ENCODE results near the gene MAP3K19.
"Not testable (repeated sequence)": the region's sequence is repeated elsewhere in the genome, so short reads cannot be mapped to it uniquely, and the experiment has no call there.

Gene MAP3K19

DNA sequence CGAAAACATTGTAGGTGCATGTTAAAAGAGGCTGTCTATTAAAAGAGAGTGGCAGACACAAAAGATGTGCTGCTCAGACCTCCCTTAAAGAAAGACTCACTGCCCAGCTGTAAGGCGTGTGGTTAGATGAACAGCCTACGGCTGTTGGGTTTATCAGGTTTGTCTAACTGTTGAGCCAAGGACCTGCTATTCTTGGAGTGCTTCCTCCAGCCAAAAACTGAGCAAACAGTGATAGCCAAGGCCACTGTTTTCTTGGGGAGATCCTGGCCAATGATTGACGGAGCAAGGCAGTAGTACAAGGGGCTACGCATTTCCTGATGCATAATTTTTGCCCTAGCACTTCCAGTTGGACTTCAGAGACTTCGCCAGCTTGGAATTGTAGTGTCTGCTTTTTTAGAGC is 3.4 kb upstream of the MAP3K19 start:
- no peak for DNase-seq

DNA sequence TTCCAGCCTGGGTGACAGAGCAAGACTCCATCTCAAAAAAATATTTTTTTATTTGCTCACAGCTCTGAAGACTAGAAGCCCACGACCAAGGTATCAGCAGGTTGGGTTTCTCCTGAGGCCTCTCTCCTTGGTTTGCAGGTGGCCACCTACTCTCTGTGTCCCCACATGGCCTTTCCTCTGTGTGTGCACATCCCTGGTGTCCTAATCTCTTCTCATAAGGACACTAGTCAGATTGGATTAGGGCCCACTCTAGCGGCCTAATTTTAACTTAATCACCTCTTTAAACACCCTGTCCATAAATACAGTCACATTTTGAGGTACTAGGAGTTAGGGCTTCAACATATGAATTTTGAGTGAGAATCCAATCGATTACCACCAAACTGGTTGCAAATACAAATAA is 2.9 kb upstream of the MAP3K19 start:
- no peak for DNase-seq

DNA sequence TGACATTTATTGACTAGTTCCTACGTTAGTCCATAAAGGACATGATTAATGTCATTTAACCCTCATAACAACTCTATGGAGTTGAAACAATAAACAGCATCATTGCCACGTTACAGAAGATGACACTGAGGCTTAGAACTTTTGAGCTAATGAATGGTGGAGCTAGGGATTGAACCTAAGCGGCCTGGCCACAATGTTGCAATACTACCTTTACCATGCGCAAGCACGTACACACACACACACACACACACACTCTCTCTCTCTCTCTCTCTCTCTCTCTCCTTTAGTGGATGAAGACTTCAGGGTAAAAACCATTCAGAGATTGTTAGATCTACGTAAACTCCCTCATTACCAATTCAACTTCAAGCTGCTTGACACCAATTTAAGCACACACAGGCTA is 875 bp upstream of the MAP3K19 start:
- no peak for DNase-seq

DNA sequence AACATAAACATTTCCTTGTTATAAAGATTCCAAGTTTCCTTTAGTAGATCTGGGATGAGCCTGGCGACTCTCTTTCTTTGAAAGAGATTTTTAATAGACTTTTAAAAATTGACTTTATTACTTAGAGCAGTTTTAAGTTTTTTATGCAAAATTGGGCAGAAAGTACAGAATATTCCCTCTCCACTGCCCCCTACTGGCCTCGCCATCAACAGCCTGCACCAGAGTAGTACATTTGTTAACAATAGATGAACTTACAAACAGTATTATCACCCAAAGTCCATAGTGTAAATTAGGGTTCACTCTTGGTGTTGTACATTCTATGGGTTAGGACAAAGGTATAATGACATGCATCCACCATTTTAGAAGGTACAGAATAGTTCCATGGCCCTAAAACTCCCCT is 3.9 kb downstream of the MAP3K19 start:
- peak; percentile 22 to 49 (median 32) for DNase-seq

DNA sequence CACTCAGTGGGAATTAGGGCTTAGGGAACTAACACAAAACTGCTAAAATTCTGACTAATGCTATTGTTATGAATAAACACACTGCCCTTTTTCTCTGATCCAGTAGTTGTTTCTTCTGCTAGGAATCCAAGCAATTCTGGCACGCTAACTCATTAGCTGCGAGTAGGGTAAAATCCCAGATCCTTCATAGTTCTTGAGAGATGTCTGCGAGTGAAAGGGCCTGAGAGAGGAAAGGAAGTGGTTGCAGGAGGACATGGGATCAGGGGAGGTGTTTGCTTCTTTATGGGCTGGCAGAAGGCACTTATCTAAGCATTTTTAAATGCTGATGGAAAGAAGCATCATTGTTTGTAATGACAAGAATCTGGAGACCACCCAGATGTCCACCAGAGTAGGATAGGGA is 9.4 kb downstream of the MAP3K19 start:
- no peak for DNase-seq

DNA sequence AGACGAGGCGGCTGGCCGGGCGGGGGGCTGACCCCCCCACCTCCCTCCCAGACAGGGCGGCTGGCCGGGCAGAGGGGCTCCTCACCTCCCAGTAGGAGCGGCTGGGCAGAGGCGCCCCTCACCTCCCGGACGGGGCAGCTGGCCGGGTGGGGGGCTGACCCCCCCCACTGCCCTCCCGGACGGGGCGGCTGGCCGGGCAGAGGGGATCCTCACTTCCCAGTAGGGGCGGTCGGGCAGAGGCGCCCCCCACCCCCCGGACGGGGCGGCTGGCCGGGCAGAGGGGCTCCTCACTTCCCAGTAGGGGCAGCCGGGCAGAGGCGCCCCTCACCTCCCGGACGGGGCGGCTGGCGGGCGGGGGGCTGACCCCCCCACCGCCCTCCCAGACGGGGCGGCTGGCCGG is 14.0 kb downstream of the MAP3K19 start:
- DNase-seq = not testable (repeated sequence)

DNA sequence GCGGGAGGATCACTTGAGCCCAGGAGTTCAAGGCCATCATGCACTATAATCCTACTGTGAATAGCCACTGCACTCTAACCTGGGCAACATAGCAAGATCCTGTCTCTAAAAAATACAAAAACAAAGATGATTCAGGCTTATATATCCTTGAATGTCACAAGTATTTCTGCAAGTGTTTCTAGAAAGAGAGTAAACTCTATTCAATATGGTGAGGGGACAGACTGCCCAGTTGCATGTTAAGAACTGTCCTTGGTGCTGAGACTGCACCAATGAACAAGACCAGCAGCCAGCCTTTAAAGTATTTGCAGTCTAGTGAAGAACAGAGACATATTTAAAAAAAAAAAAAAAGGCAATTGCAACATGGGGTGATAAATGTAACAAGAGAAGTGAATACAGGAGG is 16.4 kb downstream of the MAP3K19 start:
- peak in 2 of 4 experiments; percentile 6 to 37 for DNase-seq

DNA sequence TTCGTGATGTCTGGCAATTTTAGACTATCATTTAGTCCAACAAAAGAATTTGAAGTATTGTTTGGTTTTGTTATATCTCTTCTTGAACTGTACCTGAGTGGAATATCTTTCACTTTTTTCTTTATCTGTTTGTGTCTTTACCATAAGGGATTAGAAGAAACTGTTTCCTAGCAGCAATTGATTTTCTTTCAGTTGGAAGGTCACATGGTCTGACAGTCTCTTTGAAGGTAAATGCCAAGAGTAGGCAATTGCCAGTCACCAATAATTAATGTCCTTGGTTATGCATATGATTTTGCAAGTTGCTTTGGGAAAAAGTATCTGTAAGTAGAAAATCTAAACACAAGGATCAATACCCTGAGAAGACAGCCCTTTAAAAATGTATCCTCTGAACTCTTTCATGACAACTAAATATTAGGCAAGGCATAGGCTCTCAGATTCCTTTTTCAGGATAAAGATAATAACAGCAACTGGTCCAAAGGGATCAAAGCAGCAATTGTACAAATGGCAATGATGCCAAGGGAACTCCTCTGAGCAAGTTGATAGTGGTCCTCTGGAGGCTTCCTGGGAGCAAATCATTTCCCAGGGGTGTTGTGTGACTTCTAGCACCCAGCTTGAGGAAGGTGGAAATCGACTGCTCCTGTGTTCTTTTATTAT is 17.6 kb downstream of the MAP3K19 start:
- DNase-seq = no peak

DNA sequence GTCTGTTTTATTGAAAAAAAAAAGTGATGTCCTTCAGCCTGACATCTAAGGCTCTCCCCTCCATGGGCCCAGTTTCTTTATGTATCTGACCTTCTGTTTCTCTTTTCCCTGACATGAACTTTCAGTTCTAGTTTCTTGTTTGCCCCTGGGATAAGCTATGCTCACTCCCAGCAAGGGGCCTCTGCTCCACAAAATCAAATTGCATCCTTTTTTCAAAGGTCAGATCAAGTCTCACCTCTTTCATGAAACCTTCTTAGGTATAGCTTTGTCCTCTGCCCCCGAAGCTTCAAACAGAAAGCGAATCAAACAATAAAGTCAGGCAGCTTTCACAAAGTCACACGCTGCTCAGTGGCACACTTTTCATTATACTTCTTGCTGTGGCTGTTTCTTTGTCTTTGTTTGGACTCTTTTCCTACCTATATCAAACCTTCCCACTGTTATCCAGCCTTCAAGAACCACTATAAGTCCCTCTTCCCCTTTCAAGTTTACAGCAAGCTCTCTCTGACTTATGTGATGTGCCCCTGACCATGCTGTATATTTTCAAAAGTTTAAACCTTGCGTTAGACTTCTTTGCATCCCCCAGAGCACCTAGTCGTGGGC is 23.3 kb downstream of the MAP3K19 start:
- no peak for DNase-seq

DNA sequence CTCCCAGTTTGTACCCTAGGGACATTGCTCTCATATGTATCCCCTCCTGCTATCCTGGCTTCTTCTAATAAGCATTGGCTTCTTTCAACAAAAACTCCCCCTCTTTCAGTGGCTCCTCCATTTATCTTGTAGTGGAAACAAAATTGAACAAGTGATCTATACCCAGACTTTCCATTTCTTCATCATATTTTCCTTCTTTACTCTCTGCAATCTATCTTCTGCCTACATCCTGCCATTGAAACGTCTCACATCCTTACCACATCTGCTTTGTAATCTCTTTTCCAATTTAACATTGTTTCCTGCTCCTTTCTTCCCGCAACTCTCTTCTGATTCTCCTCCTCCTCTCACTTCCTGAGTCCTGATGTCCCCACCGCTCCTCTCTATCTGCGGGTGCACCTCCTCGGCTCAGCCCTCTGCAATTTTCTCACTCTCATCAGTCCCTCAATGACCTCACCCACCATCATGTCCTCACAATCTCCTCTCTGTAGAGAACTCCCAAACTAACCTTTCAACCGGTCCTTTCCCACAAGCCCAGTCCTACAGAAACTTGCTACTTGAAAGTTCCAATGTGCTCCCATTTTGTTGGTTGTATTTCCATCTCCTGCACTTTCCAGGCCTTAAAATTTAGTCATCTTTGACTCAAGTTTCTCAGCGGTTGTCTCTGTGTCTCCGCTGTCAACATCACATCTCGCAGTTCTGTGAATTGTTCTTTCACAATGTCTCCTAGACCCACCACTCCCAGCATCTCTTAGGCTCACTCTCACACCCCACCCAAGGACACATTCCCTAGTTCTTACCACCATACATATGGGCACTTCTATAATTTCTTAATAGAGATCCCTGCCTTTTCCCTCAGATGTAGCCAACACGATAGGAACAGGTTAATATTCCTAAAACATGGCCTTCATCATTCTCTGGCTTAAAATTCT is 24.0 kb downstream of the MAP3K19 start:
- DNase-seq = no peak

DNA sequence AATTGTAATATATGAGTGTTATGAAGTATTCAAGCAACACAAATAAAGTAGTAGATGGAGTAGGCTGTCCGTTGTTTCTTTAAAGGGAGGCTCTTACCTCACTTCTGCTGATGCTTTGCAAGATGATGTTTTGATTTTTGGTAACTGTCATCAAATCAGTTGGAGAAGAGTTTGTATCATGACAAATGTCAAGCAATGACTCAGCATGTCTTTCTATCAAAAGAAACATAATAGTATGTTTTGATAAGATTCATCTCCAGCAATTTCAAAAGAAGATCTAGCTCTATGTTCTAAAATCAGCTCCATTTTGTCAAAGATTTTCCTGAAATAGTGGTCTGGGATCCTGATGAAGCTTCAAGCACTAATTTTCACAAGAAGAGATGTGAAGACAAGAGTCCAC is 25.6 kb downstream of the MAP3K19 start:
- DNase-seq = no peak

DNA sequence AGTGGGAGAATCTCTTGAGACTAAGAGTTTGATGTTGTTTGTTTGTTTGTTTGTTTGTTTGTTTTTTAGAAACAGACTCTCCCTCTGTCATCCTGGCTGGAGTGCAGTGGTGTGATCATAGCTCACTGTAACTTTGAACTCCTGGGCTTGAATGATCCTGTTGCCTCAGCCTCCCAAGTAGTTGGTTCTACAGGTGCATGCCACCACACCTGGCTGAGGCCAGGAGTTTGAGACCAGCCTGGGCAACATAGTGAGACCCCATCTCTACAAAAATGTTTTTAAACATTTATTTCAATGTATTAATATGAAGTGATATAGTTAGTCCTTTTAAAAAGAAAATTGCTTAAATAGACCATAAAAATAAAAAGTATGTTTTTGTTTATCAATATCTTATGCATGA is 35.6 kb downstream of the MAP3K19 start:
- no peak for DNase-seq

DNA sequence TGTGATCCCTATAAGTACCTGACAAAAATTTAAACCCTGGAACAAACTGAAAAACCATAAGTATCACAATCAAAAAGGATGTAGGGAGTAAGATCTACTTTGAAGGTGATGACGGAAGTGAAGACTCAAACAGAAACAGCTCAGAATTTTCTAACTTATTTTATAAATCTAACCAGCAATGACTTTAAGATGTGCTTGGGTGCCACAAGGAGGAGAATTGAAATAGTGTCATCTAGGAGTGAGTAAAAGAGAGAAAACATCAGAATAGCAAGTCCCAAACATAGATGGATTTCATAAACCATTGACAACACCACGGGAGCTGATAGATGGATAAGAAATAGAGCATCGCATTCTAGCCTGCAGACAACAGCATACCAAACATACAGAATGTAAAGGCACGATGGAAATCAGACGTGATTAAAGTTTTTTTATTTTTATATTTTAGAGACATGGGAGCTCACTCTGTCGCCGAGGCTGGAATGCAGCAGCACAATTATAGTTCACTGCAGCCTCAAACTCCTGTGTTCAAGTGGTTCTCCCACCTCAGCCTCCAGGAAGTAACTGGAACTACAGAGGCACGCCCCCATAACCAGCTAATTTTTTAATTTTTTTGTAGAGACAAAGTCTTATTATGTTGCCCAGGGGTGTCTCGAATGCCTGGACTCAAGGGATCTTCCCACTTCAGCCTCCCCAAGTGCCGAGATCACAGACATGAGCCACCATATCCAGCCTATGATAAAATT is 36.9 kb downstream of the MAP3K19 start:
- no peak for DNase-seq

DNA sequence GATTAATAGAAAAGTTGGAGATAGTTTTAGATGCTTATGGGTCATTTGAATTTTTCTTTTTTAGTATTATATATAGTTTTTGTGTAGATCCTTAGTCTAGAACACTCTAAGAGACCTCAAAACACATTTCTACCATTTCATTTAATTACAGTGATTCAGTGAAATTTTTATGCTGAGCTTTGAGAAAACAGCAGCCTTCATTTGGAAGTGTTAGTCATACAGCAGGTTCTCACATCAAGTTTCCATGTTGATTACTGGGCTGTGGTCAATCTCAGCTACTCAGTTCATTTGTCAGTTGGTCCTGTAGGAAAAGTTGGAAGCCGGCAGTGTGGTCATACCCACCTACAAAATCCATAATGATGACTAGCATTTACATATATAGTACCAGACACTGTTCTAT is 37.9 kb downstream of the MAP3K19 start:
- DNase-seq = no peak

DNA sequence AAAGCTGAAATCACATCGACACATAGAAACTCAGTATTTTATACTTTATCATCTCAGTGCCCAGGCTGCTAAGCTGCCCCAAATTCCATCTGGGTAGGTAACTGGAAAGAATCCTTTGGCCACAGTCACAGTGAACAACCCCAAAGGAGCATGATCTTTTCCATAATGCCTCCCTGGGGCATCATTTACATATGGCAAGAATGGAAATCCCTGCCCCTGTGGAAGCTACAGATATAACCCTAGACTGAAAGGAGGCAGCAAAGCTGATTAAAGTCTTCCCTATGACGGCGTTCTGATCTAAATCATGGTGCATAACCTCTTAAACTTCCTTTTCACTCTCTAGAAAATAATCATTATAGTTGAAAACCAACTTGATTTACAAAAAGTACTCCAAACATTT is 41.5 kb downstream of the MAP3K19 start:
- no peak for DNase-seq

DNA sequence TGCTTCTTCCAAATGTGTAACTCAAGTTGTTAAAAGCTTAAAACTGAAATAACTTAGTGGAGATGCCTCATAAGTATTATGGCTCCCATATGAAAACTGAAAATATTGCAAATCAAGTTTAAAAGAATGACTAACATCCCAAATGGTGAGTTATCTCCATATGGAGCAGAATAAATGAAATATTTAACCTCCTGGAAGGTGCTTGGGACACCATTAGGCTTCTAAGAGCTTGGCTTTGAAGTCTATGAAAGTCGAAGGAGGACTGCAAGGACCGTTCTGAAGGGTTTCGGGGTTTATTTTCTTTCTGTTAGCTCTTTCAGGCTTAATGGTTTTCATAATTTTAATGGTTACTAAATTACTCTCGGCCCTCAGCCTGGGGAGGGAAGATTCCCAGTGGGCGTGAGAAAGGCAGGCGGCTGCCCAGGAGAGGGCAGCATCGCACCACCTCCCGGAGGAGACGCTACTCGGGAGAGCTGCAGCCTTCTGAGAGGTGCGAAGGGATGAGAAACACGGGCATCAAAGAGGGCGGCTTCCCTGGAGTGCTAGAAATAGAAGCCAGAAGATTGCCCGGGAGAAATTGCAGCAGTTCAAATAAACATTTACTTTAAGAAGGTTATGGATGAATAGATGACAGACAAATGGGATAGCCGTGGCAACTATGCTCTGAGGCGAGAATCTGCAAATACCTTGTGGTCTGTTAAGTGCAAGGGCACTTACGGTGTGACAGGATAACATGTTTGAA is 43.1 kb downstream of the MAP3K19 start:
- DNase-seq = peak; percentile 76 to 88 (median 82)

DNA sequence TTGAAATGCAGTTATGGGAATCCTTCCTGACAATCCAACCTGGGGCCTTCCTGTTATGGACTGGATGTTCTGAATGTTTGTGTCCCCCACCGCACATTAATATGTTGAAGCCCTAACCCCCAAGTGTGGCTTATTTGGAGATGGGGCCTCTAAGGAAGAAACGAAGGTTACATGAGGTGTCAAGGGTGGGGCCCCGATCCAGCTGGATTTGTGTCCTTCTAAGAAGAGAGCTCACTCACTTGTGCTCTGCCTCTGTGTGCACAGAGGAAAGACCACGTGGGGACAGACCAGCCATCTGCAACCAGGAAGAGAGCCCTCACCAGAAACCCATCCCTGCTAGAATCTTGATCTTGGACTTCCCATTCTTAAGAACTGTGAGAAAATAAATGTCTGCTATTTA is 44.4 kb downstream of the MAP3K19 start:
- DNase-seq = no peak

DNA sequence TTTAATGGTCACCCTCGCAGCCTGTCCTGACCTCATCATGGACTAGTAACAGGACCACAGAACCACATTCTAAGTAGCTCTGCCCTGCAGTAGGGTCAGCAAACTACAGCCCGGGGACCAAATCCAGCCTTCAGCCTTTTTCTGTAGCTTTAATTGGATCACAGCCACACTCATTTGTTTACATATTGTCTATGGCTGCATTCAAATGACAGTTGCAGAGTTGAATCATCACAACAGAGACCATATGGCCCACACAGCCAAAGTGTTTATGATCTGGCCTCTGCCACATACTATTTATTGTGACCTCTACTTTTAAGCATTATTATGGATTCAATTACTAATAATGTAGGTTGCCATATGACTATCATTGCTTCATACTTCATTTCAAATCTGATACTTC is 47.7 kb downstream of the MAP3K19 start:
- DNase-seq = no peak

DNA sequence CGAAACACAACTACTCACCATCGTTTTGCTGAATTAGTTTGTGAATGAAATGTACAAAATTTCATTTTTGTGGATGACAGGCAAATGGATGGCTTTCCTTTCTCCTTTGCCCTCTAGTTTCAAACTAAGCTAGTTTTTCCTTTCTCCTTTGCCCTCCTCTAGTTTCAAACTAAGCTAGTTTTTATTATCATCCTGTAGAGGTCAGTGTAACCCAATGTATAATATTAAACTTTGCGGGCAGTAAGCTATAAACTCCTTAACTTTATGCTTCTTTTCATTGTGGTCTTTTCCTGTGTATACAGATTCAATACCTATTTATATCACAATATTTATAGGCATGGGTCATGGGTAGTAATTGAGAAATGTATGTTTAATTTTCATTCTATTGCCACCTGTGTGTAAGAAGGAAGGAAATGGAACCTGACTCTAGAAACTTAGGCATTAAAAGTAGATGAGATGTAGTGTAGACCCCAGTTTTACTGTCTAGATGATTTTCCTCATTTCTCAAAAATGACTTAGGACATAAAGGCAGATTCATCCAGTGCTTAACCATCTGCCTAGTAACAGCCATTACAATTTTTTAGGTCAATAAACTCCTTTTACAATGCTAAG is 58.1 kb downstream of the MAP3K19 start:
- peak in 2 of 4 experiments; percentile 34 to 51 for DNase-seq

DNA sequence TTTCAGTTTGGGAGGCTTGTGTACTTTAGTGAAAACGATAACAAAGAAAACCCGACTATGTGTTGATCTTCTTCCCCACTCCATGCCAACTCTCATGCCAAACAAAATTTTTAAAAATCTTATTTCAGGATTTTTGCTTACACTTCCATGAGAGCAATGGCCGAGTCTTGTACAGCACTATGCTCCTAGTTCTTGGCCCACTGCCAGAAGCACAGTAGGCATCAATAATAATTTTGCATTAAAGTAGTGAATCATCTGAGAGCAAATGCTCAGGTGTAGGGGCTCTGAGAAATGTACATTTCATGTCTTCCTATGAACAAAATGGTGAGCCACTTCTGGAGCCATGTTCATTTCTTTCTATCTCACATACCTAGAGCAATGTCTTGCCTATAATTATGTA is 62.2 kb downstream of the MAP3K19 start:
- DNase-seq = no peak

DNA sequence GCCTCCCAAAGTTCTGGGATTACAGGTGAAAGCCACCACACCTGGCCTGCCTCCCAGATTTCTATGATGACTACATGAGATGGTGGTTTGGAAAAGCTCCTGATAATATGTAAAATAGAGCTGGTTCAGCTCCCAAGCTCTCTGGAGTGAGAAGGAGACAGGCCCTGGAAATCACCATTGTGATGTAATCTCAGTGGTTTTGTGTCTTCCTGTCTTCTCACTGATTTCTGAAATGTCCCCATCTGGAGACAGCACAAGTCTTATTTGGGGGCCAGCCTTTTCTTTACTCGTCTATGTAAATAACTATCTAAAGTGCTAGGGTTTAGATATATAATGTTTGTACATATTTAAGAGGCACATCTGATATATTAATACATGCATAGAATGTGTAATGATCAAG is 64.6 kb downstream of the MAP3K19 start:
- peak in 1 of 4 experiments; percentile 18 for DNase-seq

DNA sequence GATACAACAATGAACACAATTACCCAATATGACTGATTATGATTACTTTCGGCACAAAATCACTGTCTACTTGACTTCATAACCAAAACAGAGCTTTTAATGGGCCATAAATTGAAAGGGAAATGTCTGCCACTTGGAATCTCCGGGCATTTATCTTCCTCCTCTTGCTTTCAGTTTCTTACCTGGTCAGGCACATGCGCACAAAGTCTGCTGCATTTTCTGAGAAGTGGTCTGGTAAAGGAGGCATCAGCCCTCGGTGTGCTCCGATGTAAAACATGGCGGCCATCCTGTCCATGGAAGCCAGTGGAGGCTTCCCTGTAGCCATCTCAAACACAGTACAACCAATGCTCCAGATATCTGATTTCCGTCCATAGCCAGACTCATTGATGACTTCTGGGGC is 66.6 kb downstream of the MAP3K19 start:
- no peak for DNase-seq
